GM21576 (cell line): ENCODE data around the gene RAB37.

Source experiments
- ATAC-seq: cut with Tn5 transposase; IDR thresholded peaks from one replicate; pipeline ENCODE4 v1.9.1; 2021; ENCODE audit warnings: mild to moderate bottlenecking, moderate library complexity; ENCODE audit not compliant: unreplicated experiment

Gene RAB37, protein sequence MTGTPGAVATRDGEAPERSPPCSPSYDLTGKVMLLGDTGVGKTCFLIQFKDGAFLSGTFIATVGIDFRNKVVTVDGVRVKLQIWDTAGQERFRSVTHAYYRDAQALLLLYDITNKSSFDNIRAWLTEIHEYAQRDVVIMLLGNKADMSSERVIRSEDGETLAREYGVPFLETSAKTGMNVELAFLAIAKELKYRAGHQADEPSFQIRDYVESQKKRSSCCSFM

DNA sequence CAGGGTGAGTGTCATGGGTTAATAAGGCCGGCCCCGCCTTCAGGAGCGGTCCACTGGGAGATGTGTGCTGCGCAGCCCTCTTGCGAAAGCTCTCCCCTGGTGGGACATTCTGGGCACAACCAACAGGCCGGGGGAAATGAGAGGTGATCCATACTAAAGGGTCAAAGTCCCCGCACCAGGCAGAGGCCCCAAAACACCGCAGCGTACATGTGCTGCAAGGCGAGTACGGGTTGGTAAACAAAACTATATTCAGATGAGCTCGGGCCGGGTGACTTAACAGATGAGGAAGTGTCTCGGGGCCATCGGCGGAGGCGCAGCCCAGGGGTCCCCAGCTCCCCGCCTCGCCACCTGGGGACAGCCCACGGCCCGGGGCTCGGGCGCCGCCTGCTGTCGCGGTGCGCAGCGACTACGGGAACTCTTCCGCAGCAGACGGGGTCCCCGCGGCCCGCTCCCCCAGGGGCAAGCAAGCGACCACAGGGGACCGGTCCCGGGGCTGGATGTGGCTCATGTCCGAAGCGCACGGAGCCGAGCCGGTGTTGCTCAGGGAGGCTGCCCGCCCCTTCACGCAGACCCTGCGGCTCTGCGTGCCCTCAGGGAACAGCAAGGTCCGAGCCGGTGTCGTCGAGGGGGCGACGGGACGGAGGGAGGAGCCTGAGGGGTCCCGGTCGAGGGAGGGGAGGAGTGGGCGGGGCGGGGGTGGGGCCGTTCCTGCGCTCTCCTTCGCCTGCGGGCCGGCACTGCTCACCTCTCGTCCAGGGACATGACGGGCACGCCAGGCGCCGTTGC, at the start of gene RAB37:
Gene RAB37, plus strand, starts transcription at position 744 of the 786 bp plus-strand sequence. Its CDS starts 17 bp downstream, at position 761.
- peak; percentile 36 for ATAC-seq

DNA sequence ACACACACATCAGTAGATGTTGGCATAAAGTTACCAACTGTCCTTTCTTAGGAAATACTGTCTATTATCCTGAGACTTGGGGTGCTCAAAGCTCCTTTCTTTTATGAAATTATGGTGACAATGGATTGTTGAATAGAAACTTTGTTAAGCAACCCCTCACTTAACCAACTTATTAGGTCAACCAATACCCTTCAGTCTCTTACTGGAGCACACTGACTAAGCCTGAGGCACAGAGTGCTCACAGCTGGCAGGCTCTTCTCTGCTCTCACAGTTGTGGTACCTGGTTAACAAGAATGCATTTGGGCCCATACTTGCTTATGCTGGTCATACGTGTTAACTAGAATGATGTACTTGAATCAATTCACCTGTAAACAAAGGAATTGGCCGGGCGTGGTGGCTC, 49.2 kb upstream of the RAB37 start:
- no peak for ATAC-seq

DNA sequence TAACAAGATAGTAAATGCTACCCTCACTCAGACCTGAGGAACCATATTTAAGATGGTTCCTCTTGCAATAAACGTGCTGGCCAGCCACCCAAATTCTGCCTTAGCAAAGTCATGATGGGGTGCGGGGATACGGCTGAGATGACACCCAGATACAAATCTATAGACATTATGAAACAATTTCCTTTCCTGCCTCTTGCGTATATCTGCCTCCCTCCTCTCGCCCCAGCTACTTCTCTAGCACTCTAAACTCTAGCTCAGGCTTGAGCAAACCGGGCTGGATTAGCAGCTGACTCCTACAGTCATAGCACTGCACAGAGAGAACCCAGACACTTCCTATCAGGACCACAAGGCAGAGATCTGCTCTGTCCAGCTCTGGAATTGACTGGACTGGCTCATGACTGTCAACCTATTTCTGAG, 46.6 kb upstream of the RAB37 start:
- ATAC-seq: no peak

DNA sequence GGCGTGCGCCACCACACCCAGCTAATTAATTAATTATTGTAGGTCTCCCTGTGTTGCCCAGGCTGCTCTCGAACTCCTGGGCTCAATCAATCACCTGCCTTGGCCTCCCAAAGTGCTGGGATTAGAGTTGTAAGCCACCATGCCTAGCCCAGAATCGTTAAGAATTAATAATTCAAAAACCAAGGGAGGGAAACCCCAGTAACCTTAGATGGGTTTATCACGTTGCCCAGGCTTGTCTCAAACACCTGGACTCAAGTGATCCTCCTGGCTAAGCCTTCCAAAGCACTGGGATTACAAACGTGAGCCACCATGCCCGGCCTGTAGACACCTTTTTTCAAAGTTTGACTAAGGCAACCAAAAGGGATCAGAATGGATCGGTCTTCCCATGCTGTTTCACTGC, 45.9 kb upstream of the RAB37 start:
- ATAC-seq: no peak

DNA sequence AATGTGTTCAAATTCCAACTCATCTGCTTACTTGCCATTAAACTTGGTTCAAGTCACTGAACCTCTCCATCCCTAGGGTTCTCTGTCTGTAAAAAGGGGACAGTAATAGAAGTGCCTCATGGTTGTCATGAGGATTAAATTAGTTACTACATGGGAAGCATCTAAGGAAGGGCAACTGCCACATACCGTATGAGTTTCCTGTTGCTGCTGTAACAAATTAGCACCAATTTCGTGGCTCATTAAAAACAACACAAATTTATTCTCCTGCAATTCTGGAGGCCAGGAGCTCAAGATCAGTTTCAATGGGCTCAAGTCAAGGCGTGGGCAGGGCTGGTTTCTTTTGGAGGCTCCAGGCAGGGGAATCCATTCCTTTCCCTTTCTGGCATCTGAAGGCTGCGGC, 43.0 kb upstream of the RAB37 start:
- no peak for ATAC-seq

DNA sequence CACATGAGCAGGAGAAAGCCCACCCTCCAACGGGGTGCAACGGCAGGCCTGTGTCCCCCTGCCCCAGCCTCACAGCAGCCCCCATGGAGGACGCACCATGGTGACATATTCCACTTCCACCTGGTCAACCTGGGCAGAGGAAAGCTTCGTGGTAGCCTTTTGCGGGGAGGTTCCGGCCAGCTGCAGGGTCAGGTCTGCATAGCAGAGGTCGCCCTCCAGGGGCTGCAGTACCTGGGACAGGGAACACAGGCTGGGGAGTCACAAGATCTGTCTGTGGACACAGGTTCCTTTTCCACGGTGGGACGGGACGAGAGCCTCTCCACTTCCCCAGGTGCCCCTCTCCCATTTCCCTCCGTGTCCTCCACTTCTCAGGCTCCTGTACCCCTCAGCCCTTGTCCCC, 41.4 kb upstream of the RAB37 start:
- no peak for ATAC-seq

DNA sequence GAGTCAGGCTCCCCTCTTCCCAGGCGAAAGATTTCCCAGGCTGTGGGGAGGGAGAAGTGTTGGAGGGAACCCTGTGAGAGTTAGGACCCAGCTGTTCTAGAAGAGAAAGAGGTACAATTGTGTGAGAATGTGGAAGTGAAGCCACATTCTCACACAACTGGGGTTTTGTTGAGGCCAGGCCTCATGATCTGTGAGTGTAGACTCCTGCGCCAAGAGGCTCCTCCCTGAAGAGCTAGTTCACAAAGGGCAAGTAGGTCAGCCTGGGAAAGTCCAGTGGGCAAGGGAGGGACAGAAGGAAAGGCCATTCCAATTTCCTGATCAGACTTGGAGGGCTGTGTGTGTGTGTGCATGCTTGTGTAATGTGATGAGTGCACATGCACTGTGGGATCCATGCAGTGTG, 39.5 kb upstream of the RAB37 start:
- no peak for ATAC-seq

DNA sequence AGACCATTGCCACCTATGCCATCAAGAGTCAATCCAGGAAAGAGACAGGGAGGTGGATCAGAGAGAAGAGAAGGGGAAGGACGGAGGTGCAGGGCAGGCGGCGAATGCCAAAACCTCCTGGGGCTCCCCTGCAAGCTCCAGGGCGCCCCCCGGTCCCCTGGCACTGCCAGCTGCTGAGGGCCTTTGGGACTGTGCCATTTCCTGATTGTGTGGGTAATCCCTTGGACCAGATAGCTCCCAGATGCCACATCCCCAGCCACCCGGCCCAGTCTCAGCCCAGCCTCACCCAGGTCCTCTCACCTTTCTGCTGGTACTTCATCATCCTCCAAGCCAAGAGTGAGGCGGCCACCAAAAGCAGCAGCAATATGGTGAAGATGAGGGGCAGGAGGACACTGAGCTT, 39.0 kb upstream of the RAB37 start:
- ATAC-seq: no peak

DNA sequence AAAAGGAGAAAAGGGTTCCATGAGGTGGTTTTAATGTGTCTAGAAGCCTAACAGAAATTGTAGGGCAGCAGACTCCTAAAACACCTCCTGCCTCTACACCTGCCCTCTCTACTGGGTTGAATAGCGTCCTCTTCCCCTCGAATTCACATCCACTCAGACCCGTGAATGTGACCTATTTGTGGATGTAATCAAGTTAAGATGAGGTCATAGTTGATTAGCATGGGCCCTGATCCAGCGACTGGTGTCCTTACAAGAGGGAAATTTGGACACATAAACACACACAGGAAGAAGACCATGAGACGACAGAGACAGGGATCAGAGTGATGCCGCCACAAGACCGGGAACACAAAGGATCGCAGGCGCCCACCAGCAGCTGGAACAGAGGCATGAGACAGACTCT, 37.8 kb upstream of the RAB37 start:
- ATAC-seq: no peak

DNA sequence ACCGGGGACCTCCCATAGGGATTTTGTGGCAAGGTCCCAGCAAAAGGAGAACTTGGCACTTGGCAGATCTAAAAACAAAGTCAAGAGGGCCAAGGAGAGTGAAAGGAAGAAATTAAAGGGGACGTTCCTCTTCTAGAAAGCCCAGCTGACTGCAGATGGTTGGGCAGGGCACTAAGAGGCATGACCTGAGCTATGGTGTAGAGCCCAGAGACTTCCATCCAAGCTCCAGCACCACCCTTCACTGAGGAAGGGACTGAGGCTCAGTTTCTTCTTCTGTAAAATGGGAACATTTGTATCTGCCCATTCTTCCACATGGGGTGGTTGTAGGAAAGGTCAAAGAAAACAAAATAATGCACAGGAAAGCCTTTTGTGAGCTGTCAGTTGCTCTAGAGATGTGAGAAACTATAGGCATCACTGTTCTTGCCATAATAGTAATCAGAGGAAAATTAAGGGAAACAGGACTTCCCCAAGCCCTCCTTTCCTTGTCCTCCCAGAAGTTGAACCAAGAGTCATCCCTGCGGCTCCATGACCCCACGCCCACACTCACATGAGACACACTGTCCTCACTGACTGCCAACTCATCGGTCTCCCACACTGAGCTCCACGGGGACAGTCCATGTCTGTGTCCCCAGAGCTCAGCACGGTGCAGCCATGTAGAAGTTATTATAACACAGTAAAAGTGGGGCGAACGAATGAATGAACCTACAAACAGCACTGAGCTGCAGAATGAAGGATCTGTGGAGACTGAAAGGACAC, 34.8 kb upstream of the RAB37 start:
- ATAC-seq: no peak

DNA sequence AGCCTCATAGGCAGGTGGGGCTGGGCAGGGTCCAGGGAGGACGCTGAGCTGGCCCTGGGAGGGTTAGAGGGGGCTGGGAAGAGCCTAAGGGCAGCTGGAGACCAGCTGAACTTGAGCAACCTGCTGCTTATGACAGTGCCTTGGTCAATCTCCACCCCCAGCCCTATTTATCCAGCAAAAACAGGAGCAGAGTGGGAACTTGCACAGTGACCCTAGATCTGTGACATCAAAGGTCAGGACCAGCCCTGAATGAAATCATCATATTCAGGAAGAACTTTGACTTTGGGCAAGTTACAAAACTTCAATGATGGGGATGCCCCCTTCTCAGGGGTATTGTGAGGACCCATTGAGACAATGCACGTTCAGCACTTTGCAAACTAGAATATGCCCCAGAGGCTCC, 33.7 kb upstream of the RAB37 start:
- ATAC-seq: no peak

DNA sequence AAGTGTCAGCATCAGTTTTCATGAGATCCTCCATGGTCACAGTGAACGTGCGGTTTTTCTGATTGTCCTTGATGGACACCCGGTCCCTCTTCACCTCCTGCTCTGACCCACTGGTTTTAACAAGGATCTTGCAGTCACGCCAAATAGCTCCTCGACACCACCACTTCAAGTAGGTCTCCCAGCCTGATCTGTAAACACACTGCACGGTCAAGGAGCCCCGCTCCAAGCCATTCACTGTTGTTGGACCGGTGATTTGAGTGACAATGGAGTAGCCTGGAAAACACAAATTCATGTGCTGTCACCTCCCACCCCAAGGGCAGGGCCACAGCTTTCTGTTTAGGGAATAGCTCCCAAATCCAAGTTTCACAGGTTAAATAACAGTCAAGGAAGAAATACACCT, 32.5 kb upstream of the RAB37 start:
- no peak for ATAC-seq

DNA sequence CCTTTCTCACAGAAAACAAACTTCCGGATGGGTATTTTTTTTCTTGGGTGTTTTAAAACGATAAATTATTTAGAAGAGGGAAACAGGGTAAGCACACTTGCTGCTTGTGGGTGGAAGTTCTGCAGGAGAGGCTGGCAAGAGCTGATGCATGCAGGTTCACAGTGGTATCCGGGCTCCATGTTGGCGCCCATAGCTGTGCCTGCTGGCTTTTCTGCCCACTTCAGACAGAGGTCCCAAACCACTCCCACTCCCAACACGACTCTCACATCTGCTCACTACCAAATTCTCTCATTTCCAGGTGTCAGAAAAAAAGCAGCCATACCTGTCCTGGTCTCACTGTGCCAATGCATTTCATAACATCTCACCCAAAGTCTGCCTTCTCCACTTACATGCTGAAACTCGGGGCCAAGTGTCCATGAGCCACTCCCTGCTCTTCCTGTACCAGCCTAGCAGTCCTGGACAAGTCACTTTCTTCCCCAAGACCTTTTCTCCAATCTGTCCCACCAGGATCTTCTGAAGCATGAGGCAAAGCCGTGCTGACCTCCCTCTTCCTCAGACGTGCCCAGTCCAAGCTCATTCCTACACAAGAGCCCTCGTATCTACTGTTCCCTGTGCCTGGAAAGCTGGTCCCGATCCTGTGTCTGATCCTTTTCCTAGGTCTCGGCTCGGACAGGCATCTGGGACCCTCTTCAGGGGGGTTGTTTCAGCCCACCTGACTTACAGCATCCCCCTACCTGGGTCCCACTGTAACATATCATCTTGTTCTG, 25.8 kb upstream of the RAB37 start:
- no peak for ATAC-seq

DNA sequence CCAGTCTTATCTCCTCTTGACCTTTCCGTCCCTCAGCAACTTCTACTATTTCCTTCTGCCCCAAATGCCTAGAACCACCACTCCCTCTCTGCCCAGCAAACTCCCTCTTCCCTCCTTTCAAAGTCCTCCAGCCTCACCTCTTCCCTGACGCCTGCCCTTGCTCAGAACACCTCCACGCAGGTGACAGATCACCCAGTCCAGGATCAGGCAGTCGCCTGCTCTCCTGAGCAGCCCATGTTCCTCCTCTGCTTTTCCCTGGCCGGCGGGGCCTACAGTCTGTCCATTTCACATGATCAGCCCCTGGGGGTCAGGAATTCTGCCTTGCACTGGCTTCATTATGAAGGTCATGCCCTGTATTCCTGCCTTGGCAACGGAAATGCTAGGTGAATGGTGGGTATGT, 24.8 kb upstream of the RAB37 start:
- no peak for ATAC-seq

DNA sequence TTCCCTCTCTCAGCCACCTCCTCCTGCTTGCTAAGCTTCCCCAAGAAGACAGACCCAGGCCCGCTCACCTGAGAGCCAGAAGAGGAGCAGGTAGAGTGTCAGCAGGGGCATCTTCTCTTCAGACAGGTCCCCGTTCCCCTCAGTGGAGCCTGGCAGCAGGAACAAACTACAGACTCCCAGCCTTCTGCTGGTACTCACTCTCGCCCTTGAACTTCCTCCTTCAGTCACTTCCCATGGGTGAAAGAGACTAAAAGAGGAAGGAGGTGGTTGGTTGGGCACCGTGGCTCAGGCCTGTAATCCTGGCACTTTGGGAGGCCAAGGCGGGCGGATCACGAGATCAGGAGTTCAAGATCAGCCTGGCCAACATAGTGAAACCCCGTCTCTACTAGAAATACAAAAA, 24.3 kb upstream of the RAB37 start, which contains the start of gene CD300LF:
Gene CD300LF, minus strand, starts transcription at position 168 of the 400 bp plus-strand sequence. Its CDS starts 57 bp downstream, at position 111.
- ATAC-seq: no peak

DNA sequence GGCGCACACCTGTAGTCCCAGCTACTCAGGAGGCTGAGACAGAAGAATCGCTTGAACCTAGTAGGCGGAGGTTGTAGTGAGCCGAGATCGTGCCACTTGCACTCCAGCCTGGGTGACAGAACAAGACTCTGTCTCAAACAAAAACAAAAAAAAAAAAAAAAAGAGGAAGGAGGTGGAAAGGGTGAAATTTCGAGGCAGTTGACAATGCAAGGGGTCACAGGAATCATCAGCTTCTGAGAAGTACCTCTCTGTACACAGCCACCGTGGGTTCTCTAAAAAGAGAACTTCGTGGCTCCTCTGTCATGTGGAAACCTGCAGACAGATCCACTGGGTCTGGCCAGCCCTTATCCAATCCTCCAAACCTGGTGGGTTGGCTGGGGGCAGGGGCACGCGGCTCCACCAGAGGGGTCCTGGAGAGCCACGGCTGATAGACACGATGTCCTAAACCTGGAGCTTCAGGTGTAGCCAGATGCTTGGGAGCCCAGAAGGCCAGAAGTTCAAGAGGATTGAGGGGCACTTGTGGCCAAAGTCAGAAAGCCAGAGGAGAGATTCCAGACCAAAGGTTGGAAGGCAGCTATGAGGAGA, 23.8 kb upstream of the RAB37 start:
- ATAC-seq: no peak

DNA sequence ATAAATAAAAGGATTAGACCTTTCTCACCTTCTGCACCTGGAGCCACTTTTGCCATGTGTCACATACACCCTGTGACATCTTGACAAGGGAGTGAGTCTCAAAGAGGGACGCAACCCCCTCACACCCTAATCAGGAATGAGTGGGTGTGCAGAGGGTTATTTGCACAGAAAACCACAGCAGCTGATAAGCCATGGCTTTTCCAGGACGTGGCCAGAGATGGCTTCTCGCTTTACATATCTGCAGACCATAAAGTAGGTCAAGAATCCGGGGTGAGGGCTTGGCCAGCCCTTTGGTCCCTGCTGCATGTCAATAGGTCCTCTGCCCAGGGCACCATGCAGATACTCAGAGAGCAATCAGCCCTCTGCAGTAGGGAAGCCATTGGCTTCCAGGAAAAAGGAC, 21.9 kb upstream of the RAB37 start:
- ATAC-seq: no peak

DNA sequence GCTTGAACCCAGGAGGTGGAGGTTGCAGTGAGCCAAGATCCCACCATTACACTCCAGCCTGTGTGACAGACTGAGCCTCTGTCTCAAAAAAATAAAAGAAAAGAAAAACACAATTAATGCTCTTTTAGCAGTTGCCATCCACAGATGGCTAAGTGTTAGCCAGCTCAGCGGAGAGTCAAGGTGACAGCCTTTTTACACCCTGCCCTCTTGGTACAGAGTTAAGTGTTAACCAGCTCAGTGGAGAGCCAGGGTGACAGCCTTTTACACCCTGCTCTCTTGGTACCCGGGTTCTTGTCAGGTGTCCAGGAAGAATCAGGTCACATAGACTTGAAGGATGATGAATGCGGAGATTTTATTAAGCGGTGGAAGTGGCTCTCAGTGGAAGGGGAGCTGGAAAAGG, 16.6 kb upstream of the RAB37 start:
- ATAC-seq: no peak

DNA sequence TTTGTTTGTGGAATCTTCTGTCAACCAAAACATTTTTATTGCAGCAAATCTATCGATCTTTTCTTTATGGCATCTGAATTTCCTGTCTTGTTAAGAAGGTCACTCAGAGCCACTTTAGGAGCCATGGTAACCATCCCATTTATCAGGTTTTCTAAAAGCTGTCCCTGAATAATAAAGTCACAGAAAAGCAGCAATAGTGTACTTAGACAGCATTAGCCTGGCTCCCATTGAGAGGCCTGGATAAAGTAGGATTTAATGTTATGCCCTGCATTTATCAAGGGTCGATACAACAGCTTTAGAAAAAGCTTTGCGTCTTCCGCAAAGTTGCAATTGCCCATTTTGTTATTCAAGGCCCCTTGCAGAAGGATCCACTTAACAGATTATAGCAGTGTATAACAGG, 14.3 kb upstream of the RAB37 start:
- ATAC-seq: no peak

DNA sequence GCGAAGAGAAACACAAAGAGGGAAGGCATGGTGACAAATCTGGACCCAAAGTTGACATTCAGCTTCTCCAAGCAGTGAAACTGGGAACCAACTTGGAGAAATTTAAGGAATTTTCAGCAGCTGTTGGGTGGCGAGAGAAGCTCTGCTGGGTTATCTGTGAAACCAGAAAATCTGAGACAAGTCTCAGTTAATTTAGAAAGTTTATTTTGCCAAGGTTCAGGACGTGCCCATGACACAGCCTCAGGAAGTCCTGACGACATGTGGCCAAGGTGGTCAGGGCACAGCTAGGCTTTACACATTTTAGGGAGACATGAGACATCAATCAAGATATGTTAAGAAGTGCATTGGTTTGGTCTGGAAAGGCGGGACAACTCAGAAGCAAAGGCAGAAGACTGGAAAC, 13.2 kb upstream of the RAB37 start:
- no peak for ATAC-seq

DNA sequence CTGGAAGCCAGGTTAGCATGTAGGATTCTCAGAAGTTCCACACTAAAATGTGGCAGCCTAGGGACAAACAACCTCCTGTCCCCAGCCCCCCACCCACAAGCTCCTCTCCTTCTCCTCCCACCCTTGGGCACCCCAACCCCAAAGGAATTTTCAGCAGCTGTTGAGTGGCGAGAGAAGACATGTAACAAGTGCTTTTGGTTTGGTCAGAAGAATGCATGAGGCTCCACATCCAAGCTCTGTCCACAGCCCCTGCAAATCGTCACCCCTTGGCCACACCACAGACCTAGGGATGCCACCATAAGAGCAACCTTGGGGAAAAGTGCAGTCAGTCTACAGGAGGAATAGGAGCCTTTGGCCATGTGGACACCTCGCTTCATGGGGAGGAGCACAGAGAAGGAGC, 11.9 kb upstream of the RAB37 start:
- no peak for ATAC-seq
